Fibroblast of the conjunctiva (primary cell): ENCODE data around the gene CFAP126.
A peak's percentile ranks its signal among the peaks of the same experiment; 100 is the strongest.
"Not testable (repeated sequence)": the region's sequence is repeated elsewhere in the genome, so short reads cannot be mapped to it uniquely, and the experiment has no call there.

ENCODE experiments used
- DNase-seq: peaks from one replicate; pipeline ENCODE4 v3.0.0-alpha.2; 2010; ENCODE audit warnings: low read depth

The CFAP126 gene

GRCh38 chr1:161367684-161368400 lies at the start of gene CFAP126:
CFAP126 (minus strand) TSS chr1:161367876; CDS start chr1:161367868, 8 bp downstream.
- DNase-seq: peak; percentile 75

GRCh38 chr1:161413050-161413449 lies 45.4 kb upstream of the CFAP126 start:
- DNase-seq: not testable (repeated sequence)

- not testable (repeated sequence) for DNase-seq
These were observed 42.9 kb upstream of the CFAP126 start for GRCh38 chr1:161410636-161410970.

GRCh38 chr1:161409848-161410635 lies 42.4 kb upstream of the CFAP126 start:
- not testable (repeated sequence) for DNase-seq

- no peak for DNase-seq
These were observed 40.9 kb upstream of the CFAP126 start for GRCh38 chr1:161408429-161409052.

- no peak for DNase-seq
These were observed 39.8 kb upstream of the CFAP126 start for GRCh38 chr1:161407451-161407985.

- not testable (repeated sequence) for DNase-seq
These were observed 38.9 kb upstream of the CFAP126 start for GRCh38 chr1:161406551-161406950.

- no peak for DNase-seq
These were observed 36.4 kb upstream of the CFAP126 start for GRCh38 chr1:161404051-161404597.

- no peak for DNase-seq
These were observed 34.8 kb upstream of the CFAP126 start for GRCh38 chr1:161402446-161402845.

GRCh38 chr1:161399257-161399998 lies 31.8 kb upstream of the CFAP126 start:
- DNase-seq: peak; percentile 81

- DNase-seq: no peak
These were observed 31.2 kb upstream of the CFAP126 start for GRCh38 chr1:161398900-161399256.

GRCh38 chr1:161397038-161397437 lies 29.4 kb upstream of the CFAP126 start:
- DNase-seq: not testable (repeated sequence)

GRCh38 chr1:161393151-161393550 lies 25.5 kb upstream of the CFAP126 start:
- DNase-seq: no peak

GRCh38 chr1:161391611-161392010 lies 23.9 kb upstream of the CFAP126 start:
- DNase-seq: no peak

- not testable (repeated sequence) for DNase-seq
These were observed 23.5 kb upstream of the CFAP126 start for GRCh38 chr1:161391136-161391535.

- no peak for DNase-seq
These were observed 22.8 kb upstream of the CFAP126 start for GRCh38 chr1:161390559-161390858.

GRCh38 chr1:161389691-161390558 lies 22.2 kb upstream of the CFAP126 start:
- DNase-seq: peak; percentile 97

- not testable (repeated sequence) for DNase-seq
These were observed 21.5 kb upstream of the CFAP126 start for GRCh38 chr1:161389158-161389557.

GRCh38 chr1:161388639-161389038 lies 21.0 kb upstream of the CFAP126 start:
- DNase-seq: no peak

- no peak for DNase-seq
These were observed 14.7 kb upstream of the CFAP126 start for GRCh38 chr1:161382214-161383019.
